Stimulated activated CD4-positive, alpha-beta T cell treated with anti-CD3 and anti-CD28 coated beads, Interleukin-2, amount 100 ng/mL, for 4 hours (primary cell): ENCODE data around the gene NUBPL.
"Not testable (repeated sequence)": the region's sequence is repeated elsewhere in the genome, so short reads cannot be mapped to it uniquely, and the experiment has no call there.

Experiments used
- DNase-seq: peaks from one replicate; pipeline ENCODE4 v3.0.0-alpha.2; 2020; ENCODE audit warnings: low read depth

NUBPL gene

GRCh38 chr14:31813724-31814490, 252.7 kb downstream of the NUBPL start:
- DNase-seq, result not testable (repeated sequence)

- DNase-seq, result no peak
Measured at GRCh38 chr14:31819281-31819680, 258.1 kb downstream of the NUBPL start.

DNA sequence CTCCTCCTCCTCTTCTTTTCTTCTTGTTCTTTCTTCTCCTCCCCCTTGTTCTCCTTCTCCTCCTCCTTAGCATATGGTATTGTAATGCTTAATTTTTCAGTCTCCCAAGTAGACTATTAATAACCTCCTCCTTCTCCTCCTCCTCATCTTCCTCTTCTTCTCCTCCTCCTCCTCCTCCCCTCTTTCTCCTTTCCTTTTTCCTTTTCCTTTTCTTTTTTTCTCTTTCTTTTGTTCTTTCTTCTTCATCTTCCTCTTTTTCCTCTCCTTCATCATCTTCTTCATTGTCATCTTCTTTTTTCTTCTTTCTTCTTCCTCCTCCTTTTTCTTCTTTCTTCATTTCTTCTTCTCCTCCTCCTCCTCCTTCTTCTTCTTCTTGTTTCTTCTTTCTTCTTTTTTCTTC, 264.3 kb downstream of the NUBPL start:
- DNase-seq, result no peak

- no peak for DNase-seq
Measured at GRCh38 chr14:31827325-31827724, 266.1 kb downstream of the NUBPL start.

DNA sequence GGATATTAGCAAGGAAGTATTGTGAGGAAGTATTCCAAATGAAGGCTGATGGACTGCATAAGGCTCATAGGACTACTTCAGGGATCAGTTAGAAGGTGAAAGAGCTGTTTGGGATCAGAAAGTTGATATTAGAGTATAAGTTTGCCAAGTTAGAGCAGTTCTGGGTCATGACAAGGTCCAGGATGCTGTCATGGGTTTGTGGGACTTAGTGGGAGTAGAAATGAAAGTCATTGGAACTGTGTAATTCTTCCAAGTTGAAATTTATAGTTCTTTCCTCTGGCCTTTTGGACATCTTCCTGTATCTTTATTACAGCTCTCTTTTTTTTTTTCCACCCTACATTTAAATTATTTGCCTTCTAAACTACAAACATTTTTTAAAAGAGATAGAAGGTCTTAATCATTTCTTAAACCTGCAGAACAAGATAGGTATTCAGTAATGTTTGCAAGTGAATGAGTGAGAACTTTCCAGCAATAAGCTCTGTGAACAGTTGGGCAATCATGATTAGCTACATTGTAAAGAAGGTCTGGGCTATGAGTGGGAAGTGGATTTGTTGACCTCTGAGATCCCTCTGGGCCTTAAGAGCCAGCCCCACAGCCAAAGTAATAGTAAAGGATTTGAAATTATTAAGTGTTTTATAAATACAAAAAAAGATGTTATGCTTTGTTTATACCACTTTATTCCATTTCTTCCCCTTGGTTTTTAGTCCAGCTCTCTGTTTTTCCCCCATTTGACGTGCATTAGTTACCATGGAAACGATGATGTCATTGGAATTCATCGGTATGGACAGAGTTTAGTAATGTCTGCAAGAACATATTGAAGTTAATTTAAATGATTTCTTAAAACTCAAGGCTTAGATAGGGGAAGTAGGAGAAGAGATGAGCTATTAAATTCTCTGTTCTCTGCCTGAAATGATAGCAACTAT, 268.0 kb downstream of the NUBPL start:
- DNase-seq, result no peak

- DNase-seq, result no peak
Measured at GRCh38 chr14:31834616-31835015, 273.4 kb downstream of the NUBPL start.

GRCh38 chr14:31835049-31835448, 273.8 kb downstream of the NUBPL start:
- DNase-seq, result no peak

GRCh38 chr14:31837031-31837430, 275.8 kb downstream of the NUBPL start:
- DNase-seq, result no peak

- DNase-seq, result no peak
Measured at GRCh38 chr14:31842899-31843298, 281.7 kb downstream of the NUBPL start.

DNA sequence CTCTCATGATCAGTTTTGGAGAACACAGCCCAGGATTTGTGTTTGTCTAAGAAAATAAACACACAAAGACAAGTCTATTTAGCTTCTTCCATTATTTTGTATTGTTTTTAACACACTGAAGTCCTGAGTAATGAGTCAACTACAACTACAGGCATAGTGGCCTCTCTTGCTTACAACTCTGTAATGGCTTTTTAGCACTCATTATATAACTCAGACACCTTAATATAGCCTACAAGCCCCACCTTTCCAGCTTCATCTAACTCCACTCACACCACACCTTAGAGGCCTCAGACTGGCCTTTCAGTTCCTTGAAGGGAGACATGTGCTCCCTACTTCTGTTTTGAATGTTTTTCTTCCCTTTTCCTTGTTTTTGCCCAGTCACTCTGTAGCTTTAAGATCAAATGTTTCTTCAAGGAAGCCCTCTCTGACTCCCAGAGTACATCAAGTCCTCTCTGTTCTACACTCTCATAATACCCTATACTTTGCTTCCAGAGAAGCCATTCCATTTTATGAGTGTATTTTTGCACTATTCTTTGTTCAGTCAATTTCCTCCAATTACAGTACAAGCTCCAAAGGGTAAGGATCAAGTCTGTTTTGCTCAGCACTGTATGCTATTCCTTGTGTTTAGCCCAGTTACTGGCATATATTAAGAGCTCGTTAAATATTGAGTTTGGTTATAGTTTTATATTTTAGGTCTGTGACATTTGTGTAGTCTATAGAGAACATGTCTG, 282.3 kb downstream of the NUBPL start:
- DNase-seq, result no peak

- DNase-seq, result no peak
Measured at GRCh38 chr14:31854508-31855075, 293.4 kb downstream of the NUBPL start.

DNA sequence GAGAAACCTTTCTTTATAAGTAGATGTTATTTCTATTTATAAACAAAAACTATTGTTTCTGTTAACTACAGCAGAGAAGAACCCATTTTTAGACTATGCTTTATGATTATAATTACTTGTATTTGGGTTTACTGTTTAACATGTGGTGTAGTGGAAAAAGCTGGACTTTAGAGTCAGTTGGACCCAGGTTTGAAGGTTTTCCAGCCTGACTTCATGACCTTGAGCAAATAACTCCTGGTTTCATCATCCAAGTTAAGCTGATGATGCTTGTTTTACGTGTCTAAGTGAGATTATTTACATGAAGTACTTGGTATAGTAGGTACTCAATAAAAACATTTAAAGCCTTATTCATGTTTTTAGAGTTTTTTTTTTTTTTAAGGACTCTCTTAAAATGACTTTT, 294.1 kb downstream of the NUBPL start:
- no peak for DNase-seq

- DNase-seq, result not testable (repeated sequence)
Measured at GRCh38 chr14:31856003-31856402, 294.8 kb downstream of the NUBPL start.

DNA sequence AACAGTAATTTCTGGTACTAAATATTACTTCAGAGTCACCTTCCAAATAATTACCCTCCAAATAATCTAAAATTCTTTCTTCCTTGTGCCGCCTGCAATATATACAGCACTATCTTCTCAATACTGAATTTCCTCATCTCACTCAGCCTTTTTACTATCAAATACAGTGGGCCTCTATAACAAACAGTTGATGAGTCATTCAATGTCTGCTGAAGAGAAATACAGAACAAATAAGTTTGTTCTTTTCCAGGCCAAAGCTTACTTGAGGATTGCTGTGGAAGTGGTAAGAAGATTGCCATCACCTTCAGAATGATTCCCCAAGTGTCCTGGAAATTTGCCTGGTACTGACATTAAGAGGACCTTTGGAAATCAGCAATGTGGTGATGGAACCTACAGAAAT, 297.7 kb downstream of the NUBPL start:
- DNase-seq, result no peak

DNA sequence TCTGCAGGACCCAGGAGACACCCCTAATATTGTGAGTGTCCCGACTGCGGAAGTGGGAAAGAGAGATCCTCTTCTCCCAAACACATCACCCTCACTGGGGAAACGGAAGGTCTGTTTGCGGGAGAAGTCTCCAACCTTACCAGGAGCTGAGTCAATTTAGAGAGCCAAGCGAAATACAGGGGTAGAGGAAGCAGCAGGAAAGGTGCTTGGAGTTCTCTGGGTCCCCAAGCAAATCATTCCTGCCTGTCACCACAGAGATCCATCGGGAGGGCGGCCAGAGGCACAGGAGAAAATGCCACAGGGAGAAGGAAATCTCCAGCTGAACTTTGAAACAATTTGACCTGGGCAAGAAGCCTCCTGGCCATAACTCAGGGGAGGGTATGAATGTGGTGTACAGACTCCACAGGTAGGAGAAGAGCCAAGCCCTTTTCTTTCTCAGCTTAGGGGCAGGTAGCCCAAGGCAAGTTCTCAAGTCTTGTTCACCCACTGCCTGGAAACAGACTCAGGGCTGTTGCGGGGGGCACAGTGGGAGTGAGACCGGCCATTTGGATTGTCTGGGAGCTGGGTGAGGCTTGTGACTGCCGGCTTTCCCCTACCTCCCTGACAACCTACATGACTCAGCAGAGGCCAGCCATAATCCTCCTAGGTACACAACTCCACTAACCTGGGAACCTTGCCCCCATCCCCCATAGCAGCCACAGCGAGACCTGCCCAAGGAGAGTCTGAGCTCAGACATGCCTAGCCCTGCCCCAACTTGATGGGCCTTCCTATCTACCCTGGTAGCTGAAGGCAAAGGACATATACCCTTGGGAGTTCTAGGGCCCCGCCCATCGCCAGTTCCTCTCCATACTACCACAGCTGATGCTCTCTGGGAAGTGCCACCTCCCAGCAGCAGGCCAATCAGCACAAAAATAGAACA, 304.0 kb downstream of the NUBPL start:
- DNase-seq, result no peak

GRCh38 chr14:31867570-31867969, 306.4 kb downstream of the NUBPL start:
- DNase-seq, result no peak

GRCh38 chr14:31868096-31868495, 306.9 kb downstream of the NUBPL start:
- DNase-seq, result not testable (repeated sequence)

DNA sequence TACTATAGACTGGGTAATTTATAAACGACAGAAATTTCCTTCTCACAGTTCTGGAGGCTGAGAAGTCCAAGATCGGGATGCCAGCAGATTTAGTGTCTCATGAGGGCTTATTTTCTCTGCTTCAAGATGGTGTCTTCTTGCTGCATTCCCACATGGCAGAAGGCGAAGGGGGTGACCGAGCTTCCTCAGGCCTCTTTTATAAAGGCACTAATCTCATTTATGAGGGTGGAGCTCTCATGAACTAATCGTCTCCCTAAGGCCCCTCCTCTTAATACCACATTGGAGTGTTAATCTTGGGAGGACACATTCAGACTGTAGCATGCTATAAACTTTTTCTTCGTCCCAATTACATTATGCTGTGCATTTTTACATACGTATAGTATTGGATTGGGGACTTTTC, 315.5 kb downstream of the NUBPL start:
- no peak for DNase-seq

GRCh38 chr14:31877255-31877798, 316.1 kb downstream of the NUBPL start:
- DNase-seq, result no peak

DNA sequence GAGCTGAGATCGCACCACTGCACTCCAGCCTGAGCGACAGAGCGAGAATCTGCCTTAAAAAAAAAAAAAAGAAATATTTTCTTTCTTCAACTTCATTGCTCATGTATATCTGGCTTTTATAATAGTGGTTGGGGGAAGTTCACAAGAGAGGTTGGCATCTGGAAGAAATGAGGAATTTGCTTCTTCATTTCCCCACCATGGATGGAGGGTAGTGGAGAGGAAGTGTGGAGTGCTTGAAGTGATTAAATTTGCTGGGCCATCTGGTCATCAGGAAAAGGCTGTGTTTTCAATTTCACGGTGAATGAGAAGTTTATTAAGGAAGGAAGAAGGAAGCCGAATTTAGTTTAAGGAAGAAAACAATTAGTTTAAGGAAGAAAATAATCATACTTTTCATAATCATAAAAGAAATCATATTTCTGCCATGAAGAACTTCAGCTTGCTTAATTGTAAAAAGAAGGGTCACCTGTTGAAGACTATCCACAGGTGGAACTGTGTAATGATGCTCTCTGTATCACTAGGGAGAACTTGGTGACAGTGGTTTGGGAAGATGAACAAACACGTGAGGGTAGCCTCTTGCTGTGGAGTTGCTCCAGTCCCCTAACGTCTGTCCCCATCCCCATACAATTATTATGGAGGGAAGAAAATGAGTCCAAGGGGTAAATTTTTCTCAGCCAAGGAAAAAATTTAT, 318.6 kb downstream of the NUBPL start:
- DNase-seq, result no peak
